Activated CD4-positive, alpha-beta T cell treated with anti-CD3 and anti-CD28 coated beads, Interleukin-2, Interleukin-6, amounts not matched to agents 100 ng/mL and 50 ng/mL, durations not matched to agents 16 hours and 8 hours (primary cell): Measurements from ENCODE around the gene SH3BP5.

Experiments
- DNase-seq: peaks from one replicate; pipeline ENCODE4 v3.0.0-alpha.2; 2020

The SH3BP5 gene

DNA sequence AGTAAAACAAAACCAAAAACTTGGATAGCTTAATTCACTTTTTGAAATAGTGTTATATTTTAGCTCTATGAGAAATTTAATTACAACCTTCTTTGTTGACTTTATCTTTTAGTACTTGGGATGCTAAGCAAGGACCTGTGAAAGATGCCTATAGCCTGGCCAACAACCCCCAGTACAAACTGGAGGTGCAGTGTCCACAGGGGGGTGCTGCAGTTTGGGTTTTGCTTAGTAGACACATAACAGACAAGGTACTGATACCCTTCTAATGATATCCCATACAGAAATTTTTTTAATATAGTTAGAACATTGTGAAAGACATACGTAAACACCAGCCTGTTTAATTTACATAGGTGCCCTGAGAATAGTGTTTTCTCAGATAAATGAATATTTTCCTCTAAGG lies 91.0 kb downstream of the SH3BP5 start:
- peak; percentile 41 for DNase-seq

DNA sequence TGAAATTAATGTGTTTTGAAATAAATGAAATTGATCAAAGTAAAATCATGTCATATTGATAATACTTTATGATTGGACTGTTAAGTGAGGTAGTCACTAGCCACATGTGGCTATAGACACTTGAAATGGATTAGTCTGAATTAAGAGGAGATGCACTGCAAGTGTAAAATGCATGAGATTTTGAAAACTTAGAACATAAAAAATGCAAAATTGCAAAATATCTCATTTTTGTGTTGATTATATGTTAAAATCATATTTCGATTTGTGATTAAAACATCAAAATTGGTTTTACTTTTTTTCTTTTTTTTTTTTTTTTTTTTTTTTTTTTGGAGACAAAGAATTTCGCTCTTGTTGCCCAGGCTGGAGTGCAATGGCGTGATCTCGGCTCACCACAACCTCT lies 103.1 kb downstream of the SH3BP5 start:
- no peak for DNase-seq

DNA sequence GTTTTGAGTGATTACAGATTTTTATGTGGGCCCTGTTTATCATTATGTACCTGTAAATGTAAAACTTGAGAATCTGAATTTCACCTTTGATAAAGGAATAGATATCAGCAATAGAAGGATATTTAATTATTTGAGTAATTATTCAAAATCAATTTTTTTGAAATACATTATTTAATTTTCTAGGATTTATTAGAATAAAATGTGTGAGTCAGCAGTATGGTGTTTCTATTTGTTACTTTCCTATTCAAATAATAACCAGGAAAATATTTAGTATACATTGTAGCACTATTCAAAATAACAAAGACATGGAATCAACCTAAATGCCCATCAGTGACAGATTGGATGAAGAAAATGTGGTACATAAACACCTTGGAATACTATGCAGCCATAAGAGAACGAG lies 104.2 kb downstream of the SH3BP5 start:
- no peak for DNase-seq

DNA sequence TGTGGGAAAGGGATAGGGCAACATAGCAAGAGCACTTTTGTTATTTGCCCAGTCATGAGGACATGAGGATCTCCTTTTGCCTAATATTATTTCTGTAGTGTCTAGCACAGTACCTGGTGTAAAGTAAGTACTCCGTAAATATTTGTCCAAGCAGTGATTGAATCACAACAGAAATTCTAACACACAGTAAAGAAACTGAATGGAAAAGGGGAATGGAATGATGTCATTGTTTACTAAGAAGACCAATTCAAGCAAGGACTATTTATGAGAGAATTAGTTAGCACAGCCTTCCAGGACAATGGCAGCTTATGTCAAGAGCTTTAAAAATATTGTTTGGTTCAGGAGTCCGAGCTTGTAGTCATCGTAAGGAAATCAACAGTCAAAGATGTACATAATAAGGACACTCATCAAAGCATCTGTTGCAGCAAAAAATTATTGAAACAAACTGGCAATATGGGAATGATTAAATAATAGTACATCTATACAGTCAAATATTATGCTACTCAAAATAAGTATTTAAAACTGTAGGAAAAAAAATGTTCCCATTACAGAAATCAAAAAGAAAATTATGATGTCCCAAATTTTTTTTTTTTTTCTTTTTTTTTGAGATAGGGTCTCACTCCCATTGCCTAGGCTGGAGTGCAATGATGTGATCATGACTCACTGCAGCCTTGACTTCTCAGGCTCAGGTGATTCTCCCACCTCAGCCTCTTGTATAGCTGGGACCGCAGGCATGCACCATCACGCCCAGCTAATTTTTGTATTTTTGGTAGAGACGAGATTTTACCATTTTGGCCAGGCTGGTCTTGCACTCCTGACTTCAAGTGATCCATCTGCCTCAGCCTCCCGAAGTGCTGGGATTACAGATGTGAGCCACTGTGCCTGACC lies 108.5 kb downstream of the SH3BP5 start:
- DNase-seq: no peak

DNA sequence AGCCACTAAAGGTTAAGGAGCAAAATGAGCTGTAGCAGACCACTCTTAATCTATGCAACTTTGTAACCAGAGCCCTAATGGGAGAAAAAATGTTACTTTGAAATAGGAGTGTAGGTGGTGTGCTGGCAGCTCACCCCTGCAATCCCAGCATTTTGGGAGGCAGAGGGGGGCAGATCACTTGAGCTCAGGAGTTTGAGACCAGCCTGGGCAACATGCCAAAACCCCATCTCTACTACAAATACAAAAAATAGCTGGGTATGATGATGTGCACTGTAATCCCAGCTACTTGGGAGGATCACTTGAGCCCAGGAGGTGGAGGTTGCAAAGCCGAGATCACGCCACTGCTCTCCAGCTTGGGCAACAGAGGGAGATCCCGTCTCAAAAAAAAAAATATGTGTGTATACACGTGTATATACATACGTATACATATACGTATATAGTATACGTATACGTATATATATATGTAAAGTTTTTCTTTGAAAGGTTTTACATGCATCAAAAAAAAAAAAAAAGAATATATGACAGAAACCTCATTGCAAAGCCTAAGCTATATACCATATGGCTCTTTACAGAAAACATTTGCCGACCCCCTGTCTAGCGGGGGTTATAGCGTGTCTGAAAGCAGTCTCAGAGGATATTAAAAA lies 110.7 kb downstream of the SH3BP5 start:
- DNase-seq: no peak

DNA sequence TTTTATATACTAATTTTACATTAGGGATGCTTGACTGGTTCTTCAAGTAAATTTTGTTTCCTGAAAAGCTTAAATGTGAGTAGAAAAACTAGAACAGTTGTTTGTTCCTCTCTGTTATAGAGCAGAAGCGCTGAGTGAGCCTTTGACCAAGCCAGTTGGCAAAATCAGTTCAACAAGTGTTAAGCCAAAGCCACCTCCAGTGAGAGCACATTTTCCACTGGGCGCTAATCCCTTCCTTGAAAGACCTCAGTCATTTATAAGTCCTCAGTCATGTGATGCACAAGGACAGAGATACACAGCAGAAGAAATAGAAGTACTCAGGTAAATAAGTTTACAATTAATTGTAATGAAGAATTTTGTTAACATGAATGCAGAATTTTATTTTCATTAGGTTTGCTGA lies 111.7 kb downstream of the SH3BP5 start:
- no peak for DNase-seq

DNA sequence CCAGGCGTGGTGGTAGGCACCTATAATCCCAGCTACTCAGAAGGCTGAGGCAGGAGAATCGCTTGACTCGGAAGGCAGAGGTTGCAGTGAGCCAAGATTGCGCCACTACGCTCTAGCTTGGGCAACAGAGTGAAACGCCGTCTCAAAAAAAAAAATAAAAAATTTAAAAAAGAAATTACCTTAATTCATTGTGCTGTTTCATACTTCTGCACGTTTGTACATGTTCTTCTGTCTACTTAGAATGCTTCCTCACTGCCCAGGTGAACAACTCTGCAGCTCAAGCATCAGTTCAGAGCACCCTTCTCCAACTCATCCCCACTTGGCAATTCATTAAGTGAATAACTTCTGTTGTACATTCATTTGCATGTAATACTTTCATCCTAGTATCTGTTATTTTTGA lies 112.3 kb downstream of the SH3BP5 start:
- DNase-seq: no peak

DNA sequence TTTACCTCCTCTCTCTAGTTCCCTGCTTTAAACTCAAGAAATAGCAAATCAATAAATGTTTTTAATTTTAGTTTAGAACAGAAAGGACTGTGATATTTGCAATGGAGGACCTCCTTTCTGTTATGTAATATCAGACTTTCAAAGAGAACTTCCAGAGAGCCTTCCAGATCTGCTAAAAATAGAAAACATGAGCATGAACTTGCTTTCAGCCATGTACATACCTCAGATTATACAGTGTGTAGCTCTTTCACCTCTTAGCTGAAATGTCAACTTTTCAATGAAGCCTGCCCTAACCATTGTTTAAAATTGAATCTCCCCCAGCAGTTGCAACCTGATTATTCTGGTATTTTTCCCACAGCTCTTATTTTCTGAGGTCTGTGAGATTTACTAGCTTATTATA lies 113.7 kb downstream of the SH3BP5 start:
- no peak for DNase-seq

DNA sequence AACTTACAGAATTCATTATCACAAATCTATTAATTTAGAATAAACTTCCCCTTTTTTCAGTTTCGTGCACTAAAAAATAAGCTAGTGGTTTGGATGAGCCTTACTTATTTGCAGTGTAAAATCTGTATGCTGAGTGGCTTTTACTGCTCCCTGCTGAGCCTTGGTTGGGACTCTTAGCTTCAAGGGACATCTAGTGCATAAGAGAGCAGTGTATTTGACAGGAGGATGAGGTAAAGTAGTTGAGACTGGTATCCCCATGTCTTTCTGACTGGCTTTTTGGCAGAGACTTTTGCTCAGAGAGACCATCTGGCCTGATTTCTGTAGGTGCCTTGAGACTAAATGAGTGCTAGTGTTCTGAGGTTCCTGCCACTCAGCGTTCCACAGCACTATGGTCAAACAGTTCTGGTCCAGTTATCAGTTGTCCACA lies 114.5 kb downstream of the SH3BP5 start:
- DNase-seq: no peak

DNA sequence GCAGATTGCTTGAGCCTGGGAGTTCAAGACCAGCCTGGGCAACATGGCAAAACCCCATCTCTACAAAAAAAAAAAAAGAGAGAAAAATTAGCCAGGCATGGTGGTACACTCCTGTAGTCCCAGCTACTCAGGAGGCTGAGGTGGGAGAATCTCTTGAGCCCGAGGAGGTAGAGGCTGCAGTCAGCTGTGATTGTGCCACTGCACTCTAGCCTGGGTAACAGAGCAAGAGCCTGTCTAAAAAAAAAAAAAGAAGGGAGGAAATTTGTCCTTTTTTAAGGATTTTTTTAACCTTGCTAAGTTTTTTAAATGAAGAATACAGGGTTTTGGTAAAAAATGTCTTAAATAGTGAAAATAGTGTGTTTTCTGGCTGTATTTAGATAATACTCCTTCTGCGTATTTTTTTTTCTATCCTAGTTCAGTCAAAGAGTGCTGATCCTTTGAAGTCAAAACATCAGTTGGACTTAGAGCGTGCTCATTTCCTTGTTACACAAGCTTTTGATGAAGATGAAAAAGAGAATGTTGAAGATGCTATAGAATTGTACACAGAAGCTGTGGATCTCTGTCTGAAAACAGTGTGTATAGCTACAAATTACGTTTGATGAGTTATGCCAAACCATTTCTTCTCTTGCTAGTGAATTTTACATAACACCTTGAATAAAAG lies 115.2 kb downstream of the SH3BP5 start:
- DNase-seq: no peak

DNA sequence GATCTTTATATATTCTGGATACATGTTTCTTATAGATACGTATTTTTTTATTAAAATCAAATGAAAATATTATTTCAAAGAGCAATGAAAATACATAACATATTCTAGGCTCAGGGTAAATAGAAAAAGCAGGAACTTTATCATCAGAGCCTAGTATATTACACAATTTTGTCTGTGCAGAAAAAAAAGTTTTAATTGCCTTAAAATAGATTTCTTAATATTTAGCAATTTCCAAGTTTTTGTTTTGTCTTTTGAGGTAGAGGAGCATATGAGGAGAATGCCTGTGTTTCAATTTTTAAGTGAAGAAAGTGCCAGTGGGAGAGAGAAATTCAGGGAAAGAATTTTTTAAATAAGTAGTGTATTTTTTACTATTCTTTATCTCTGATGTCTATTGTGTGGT lies 115.9 kb downstream of the SH3BP5 start:
- no peak for DNase-seq

DNA sequence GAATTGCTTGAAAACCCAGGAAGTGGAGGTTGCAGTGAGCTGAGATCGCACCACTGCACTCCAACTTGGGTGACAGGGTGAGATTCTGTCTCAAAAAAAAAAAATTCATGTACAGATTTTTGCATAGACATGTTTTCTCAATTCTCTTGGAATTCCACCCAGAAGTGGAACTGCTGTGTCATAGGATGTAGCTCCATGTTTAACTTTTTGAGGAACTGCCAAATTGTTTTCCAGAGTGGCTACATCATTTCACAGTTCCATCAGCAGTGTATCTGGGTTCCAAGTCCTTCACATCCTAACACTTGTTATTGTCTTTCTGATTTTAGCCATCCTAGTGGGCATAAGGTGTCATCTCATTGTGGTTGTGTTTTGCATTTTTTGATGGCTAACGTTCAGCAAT lies 116.4 kb downstream of the SH3BP5 start:
- no peak for DNase-seq

DNA sequence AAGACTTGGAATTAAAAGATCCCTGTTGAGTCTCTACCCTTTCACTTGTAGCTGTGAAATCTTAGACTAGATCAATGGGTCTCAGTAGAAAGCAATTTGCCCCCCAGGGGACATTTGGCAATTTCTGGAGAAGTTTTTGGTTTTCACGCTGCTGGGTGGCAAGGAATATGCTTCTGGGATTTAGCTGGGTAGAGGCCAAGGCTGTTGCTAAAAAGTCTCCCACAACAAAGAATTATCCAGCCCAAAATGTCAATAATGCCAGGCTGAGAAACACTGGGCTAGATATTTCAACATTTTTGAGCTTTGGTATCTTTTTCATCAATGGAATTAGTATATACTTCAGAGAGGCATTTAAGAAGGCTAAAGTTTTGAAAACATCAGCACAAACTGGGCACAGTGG lies 117.6 kb downstream of the SH3BP5 start:
- no peak for DNase-seq

DNA sequence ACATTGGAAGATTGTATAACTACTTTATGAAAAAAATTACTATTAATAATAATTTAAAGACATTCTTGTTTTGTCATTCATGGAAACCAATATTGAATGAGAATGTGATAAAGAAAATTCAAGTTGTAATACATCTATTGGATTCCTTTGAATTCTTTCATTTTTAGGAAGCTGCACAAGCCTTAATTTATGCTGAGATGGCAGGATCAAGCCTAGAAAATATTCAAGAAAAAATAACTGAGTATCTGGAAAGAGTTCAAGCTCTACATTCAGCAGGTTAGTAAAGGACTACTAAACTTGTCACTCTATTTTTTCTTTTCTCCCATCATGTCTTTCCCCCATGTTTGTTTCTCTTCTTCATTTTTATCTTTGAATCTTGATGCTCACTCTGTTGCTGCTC lies 120.4 kb downstream of the SH3BP5 start:
- DNase-seq: no peak

DNA sequence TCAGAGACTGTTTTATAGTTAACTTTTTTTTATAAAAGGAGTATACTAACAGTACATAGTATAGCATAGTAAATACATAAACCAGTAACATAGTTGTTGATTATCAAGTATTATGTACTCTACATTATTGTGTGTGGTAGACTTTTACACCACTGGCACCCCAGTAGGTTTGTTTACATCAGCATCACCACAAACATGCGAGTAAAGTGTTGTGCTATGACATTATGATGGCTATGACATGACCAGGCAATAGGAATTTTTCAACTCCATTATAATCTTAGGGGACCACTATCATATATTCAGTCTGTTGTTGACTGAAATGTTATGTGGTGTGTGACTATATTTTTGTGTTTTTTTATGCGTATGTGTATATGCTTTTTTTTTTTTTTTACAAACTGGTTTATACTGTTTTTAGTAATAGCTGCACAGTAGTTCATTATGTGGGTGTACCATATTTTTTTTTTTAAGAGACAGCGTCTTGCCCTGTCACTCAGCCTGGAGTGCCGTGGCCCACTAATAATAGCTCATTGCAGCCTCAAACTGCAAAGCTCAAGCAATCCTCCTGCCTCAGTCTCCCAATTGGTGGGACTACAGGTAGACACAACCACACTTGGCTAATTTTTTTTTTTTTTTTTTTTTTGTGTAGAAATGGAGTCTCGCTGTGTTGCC lies 124.4 kb downstream of the SH3BP5 start:
- DNase-seq: peak; percentile 28

DNA sequence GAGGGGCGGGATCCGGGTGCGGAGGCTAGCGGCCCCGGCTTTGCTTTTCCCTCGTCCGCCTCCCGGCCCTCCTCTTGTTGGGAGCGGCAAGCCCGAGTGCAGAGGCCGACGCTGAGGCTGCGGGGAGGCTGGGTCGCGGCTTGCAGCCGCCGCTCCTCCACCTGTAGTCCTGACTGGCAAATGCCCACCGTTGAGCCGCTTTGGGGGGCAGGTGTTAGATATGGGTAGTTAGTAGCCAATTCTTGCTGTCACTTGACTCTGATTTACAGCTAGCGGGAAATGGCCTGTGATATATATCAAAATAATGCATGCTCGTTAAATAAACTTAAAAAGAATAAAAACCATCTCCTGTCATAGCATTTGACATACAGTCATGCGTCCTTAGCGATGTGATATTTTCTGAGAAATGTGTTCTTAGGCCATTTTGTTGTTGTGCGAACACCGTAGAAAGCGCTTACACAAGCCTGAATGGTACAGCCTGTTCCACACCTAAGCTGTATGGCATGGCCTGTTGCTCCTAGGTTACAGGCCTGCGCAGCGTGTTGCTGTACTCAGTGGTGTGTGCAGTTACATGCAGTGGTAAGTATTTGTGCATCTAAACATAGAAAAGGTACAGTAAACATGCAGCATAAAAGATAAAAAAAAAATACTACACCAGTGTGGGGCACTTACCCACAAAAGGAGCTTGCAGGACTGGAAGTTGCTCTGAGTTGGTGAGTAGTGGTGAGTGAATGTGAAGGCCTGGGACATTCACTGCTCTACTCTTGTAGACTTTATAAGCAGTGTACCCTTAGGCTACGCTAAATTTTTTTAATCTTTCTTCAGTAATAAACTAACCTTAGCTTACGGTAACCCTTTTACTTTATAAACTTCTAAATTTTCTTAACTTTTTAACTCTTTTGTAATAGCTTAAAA lies 125.5 kb downstream of the SH3BP5 start:
- DNase-seq: peak; percentile 50

DNA sequence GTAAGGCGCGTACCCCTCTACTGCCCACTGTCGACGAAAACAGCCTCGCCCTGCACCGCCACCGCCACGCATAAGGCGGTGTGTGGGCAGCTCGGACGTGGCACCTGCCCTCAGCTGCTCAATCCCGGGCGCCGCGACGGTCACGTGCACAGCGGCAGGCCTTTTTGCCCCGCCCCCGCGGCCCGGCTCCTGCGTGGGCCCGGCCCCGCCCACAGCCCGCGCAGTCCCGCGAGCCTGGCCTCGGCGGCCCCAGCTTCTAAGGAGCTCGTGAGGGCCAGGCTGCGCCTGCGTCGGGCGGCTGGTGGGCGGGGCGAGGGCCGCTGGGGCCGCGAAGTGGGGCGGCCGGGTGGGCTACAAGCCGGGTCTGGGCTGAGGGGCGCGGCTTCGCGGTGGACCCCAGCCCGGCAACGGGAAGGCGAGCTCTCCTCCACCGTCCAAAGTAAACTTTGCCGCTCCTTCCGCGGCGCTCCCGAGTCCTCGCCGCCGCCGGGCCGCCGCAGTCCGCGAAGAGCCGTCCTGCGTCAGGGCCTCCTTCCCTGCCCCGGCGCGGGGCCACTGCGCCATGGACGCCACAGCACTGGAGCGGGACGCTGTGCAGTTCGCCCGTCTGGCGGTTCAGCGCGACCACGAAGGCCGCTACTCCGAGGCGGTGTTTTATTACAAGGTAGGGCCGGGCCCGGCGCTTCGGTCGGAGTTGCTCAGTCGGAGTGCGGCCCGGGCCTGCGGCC lies 126.3 kb downstream of the SH3BP5 start, which contains the start of gene CAPN7:
Gene CAPN7 (plus strand): TSS at position 313 of the 728 bp plus-strand sequence. CDS start 250 bp downstream, at position 563.
- peak; percentile 96 for DNase-seq

DNA sequence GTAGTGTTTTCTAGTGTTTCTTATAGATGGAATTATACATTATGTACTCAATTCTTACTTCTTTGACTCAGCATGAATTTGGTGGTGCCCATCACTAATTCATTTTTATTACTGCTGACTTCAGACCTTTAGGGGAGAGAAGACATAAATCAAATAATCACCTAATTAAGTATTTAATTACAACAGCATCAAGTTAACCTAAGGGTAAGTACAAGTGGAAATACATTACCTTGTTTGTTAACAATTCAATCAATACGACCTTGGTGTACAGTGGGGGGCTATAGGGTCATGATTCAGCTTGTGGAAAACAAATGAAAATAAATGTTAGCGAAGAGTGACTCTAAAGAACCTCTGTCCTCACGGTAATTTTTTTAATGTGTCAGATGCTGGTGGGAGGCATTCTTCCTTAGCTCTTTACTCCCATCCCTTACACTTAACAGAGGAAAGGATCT lies 126.9 kb downstream of the SH3BP5 start:
- DNase-seq: no peak
